HG03432 (cell line): ENCODE data around the gene TRMO.
A peak's percentile ranks its signal among the peaks of the same experiment; 100 is the strongest.

ENCODE experiments used
- ATAC-seq: cut with Tn5 transposase; IDR thresholded peaks from one replicate; pipeline ENCODE4 v1.9.1; 2021; ENCODE audit warnings: mild to moderate bottlenecking, moderate library complexity; ENCODE audit not compliant: unreplicated experiment

Gene TRMO

GRCh38 chr9:97940233-97940632, 17.9 kb upstream of the TRMO start:
- ATAC-seq = no peak

DNA sequence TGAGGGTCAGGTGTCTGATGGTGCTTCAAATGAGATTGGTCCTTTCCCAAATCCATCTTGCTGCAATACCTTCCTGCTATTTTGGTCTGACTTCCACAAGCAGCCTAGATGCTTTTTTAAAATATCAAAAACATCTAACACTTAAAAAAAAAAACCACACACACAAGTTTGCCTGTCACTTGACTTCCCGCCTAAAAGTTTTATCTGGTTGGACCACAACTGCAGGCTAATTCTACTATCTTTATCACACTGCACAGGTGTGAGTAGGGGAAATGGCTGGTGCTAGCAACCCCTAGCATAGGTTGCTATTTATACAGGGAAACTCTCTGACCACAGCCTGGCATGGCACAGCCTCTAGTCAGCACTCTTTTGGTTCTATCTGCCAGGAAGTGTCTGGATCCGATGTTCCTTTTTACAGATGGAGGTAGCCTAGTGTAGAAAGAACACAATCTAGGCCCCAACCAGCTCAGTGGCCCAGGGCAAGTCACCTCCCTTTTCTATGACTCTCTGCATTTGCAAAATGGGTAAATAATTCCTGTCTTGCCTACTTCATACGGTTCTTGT, 15.9 kb upstream of the TRMO start, which contains the start of gene HEMGN:
Gene HEMGN (minus strand): TSS at position 92 of the 564 bp plus-strand sequence. CDS start 36 bp downstream, at position 56.
- peak; percentile 74 for ATAC-seq

DNA sequence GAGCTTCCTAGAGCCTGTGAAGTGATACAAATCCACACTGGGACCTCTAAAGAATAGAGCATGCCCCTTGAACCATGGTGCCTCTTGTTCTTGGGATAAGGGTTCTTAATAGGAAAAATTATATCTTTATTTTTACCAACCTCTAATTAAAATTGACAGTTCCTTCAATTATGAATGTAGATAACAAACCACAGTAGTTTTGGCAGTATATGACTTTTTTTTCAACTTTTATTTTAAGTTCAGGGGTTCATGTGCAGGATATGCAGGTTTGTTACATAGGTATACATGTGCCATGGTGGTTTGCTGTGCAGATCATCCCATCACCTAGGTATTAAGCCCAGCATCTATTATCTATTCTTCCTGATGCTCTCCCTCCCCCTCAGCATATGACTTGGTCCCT, 14.7 kb upstream of the TRMO start:
- no peak for ATAC-seq

DNA sequence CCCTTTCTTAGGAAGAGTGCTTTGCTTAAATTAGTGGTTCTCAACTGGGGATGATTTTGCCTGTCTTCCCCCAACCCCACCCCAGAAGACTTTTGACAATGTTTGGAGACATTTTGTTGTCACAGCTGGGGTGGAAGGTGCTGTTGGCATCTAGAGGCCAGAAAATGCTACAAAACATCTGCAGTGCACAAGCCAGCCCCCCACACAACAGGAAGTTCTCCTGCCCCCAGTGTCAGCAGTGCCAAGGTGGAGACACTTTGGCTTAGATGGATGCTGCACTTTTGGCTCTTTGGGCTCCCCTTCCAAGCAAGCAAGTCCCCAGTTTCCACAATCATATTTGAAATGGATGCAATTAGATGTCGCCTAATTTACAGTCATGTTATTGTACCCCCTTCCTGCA, 13.0 kb upstream of the TRMO start:
- ATAC-seq = no peak

DNA sequence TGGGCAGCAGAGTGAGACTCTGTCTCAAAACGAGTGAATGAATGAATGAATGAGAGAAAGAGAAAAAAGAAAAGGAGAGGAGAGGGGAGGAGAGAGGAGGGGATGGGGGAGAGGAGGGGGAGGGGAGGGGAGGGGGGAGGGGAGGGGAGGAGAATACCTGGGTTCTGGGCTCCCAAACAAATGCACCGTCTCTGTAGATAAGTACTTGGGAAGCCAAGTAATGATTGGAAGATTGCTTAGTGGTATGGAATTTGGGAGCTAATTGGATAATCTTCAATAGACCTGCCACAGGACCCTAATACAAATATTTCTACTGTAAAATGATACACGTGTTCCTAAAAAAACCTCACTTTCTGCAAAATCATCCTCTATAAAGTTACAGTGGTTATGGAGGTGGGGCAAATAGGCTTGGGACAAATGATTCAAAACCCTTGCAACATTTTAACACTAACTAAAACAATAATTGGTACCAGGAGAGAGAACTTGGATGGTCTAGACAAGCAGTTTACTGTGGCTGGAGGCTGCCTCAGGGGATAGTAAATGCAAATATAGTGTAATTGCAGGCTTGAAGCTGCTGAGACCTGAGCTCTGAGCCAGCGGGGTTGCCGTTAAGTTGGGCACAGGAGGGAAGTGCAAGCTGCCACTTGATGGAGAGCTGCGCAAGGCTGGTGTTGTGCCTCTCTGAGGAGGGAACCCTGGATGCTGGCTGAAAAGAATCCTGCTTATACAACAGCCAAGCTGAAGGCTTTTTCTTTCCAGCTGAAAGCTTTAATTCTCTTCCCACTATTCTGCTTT, 12.2 kb upstream of the TRMO start:
- ATAC-seq = no peak

GRCh38 chr9:97933297-97933998, 11.1 kb upstream of the TRMO start:
- no peak for ATAC-seq

DNA sequence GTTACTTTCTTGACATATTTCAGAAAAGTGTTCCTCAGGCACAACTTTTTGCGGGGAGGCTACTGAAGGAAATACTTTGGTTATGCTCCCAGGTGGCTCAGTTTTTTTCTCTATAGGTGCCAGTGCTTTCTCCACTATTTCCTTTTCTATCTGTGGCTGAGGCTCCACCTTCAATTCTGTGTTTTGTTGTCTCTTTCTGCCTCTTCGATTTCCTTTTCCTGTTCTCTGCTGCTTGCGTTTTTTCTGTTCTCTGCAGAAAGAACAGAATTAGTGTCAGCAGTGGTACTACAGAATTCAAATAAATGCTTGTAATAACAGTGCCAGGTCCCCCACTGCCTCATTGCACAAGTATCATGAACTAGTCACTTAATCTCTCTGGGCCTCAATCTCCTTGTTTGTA, 8.7 kb upstream of the TRMO start:
- ATAC-seq = no peak

DNA sequence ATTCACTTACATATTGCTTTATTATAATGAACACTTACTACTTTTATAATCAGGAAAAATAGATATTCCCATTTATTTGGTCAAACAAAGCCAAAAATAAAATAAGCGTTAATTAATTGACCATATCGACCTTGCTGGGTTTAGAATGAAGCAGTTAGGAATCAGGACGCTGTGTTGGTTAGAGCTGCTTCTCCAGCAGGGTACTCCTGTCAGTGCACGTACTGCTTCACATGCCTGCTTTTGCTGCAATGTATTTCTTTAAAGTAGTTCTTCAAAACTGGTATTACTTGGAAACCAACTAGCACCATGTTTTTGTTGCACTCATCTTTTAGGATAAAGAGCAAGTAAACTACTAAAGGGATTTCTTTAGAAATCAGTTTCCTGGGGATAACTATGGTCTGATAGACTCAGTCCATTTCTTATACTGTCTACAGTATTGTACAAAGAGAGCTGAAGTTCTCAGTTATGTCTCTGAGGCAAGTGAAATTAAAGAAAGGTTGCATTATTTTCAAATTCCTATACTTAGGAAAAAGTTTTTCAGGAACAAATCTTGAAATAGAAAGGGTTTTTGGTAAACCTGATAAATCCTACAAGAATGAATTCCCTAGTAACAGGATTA, 6.8 kb upstream of the TRMO start:
- no peak for ATAC-seq

- ATAC-seq = no peak
These were observed 3.4 kb upstream of the TRMO start for GRCh38 chr9:97925497-97926334.

- no peak for ATAC-seq
These were observed 2.1 kb upstream of the TRMO start for GRCh38 chr9:97924386-97924785.

- no peak for ATAC-seq
These were observed 1.3 kb upstream of the TRMO start for GRCh38 chr9:97923529-97924108.

DNA sequence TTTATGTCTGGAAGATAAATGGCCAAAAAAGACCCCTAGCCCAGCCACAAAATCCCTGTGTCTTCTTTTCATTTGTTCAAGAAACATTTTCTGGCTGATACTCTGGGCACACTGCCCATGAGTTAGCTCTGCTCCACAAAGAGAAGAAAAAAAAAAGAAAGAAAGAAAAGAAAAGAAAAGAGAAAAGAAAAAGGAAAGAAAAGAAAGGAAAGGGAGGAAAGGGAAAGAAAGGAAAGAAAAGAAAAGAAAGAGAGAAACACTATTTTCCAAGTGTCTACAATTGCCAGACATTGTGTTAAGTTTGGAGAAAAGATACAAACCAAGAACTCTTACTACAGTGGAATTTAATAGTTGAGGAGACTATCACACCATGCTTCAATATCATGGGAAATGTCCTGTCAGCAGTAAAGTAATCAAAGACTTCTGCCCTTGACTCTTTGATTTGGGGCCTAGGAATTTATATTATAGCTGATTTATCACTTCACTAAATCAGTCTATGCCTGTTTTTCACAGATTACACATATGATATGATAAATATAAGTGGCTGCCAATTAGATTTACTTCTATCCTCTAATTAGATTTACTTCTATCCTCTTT, 3.0 kb downstream of the TRMO start:
- ATAC-seq = no peak

- ATAC-seq = no peak
These were observed 3.7 kb downstream of the TRMO start for GRCh38 chr9:97918611-97919010.

- ATAC-seq = no peak
These were observed 10.3 kb downstream of the TRMO start for GRCh38 chr9:97911970-97912369.

- ATAC-seq = no peak
These were observed 10.8 kb downstream of the TRMO start for GRCh38 chr9:97911528-97911927.

GRCh38 chr9:97910357-97910756, 11.9 kb downstream of the TRMO start:
- no peak for ATAC-seq

DNA sequence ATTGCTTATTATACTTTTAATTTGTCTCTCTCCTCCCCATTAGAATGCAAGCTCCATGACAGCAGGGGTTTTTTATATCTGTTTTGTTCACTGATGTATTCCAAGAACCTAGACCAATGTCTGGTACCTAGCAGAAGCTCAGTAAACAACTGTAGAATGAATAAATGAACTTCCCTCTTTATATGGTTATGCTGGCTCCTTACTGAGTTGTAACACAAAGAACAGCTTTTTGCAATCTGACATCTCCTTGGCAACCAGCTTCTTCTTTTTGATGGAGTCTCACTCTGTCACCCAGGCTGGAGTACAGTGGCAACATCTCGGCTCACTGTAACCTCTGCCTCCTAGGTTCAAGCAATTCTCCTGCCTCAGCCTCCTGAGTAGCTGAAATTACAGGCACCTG, 13.6 kb downstream of the TRMO start:
- no peak for ATAC-seq

GRCh38 chr9:97907632-97908031, 14.7 kb downstream of the TRMO start:
- ATAC-seq = no peak

- no peak for ATAC-seq
These were observed 15.3 kb downstream of the TRMO start for GRCh38 chr9:97907046-97907445.

- ATAC-seq = no peak
These were observed 16.0 kb downstream of the TRMO start for GRCh38 chr9:97906236-97906831.
